ENCODE results near the gene POMGNT2. TPM values are rescaled to one million over a fixed set of nuclear protein-coding genes. Genes with fewer than 3 reads are reported as not detected.
A peak's percentile ranks its signal among the peaks of the same experiment; 100 is the strongest.

POMGNT2 gene
- total RNA-seq, 1 donor, result 9.3 TPM

DNA sequence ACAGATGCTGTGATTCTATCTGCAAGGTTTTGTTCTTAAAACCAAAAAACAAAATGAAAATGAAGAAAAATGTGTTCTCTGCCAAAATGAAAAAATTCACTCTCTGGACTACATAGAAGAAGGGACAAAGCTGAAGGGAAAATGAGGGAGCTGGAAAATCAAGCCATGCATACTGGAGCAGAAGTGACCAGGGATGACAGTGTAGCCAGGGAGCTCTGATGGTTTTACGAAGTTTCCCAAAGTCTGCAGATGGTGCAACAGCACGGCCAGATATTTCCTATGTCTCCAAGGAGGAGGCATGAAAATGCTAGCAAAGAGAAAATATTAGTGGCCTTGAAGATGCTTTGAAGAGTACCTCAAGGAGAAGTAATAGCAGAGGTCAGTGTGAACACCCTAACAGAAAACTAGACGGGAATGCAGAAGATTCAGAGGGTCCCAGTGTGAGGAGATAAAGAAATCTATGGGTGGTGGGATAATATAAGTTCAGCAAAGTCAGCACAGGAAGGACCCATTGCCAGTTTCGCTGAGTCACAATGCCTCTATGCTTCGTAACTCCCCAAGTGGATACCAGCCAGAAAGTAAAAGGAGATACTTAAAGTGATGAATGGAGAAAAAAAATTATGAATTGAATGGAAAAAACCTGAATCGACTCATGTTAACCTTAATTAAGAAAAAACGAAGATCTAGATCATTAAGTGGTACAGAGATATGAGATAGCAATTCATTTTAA, 39.0 kb upstream of the POMGNT2 start:
- H3K4me3 ChIP-seq (ENCODE audit: low read depth, low read length), result no peak overlapping the region

GRCh38 chr3:43142472-43142871, 36.6 kb upstream of the POMGNT2 start:
- TF ChIP-seq, protein P1, sequence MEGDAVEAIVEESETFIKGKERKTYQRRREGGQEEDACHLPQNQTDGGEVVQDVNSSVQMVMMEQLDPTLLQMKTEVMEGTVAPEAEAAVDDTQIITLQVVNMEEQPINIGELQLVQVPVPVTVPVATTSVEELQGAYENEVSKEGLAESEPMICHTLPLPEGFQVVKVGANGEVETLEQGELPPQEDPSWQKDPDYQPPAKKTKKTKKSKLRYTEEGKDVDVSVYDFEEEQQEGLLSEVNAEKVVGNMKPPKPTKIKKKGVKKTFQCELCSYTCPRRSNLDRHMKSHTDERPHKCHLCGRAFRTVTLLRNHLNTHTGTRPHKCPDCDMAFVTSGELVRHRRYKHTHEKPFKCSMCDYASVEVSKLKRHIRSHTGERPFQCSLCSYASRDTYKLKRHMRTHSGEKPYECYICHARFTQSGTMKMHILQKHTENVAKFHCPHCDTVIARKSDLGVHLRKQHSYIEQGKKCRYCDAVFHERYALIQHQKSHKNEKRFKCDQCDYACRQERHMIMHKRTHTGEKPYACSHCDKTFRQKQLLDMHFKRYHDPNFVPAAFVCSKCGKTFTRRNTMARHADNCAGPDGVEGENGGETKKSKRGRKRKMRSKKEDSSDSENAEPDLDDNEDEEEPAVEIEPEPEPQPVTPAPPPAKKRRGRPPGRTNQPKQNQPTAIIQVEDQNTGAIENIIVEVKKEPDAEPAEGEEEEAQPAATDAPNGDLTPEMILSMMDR (IDR thresholded peaks at IDR 0.05; ENCODE audit: insufficient read depth, low read length), result no peak
- DNase-seq (ENCODE audit: low read depth), result no peak

More for the DNA sequence above, 39.0 kb upstream of the POMGNT2 start:
- TF ChIP-seq, protein P1 (IDR thresholded peaks at IDR 0.05; ENCODE audit: insufficient read depth, low read length), result no peak
- peak; percentile 78 for DNase-seq (ENCODE audit: low read depth)

DNA sequence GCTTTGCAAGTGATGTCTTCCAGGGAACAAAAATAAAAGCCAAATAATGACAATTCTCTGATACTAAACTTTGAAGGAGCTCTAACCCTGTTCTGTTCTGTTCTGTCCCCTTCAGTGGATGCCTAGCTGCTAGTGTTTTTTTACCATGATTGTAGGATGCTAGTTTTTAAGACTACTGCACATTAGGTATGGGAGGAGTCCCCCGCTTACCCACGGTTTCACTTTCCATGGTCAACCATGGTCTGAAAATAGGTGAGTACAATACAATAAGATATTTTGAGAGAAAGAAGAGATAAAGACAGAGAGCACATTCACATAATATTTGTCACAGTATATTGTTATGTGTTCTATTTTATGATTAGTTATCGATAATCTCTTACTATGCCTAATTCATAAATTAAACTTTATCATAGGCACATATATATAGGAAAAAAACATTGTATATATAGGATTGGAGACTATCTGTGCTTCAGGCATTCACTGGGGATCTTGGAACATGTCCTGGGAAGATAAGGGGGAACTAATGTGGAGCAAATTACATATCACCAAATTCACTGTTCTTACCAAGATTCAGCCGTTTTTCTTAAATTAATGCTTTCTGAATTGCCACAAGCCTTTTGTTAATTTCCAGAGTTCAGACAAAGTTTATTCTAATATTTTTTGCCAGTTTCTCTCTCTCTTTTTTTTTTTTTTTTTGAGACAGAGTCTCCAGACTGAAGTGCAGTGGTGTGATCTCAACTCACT, 32.8 kb upstream of the POMGNT2 start:
- H3K4me3 ChIP-seq (ENCODE audit: low read depth, low read length), result no peak overlapping the region
- DNase-seq (ENCODE audit: low read depth), result no peak
- TF ChIP-seq, protein P1 (IDR thresholded peaks at IDR 0.05; ENCODE audit: insufficient read depth, low read length), result no peak

More at GRCh38 chr3:43142472-43142871, 36.6 kb upstream of the POMGNT2 start:
- H3K4me3 ChIP-seq (ENCODE audit: low read depth, low read length), result no peak overlapping the region

DNA sequence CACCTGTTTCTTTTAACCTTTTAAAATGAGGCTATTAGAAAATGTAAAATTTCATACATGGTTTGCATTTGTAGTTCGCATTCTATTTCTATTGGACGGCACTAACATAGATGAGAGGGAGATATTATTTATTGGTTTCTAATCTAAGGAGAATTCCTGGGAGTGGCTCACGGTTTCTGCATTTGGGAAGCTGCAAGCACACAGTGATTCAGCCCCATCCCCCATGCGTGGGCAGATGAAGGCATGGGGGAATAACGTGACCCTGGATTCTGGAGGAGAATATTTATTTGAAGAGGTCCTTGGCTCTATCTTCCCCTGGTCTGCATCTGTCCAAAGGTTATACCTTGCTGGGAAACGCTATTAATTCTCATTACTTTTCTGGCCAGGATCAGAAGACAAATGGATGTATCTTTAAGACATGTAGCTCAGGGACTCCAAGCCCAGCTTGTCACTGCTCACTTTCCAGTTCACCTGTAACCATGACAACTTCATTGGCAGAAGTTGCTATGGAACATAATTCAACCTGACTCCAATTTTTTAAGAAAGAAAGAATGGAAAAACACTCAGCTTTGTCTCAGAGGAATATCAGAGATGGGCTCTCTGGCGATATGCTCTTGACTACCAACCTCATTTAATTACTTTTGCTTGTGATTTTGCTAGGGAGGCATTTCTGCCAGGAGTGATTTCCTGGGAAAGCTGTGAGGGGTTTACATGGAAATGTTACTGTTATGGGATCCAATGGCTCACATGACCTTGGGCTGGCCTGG, 27.2 kb upstream of the POMGNT2 start:
- TF ChIP-seq, protein P1 (IDR thresholded peaks at IDR 0.05; ENCODE audit: insufficient read depth, low read length), result no peak
- DNase-seq (ENCODE audit: low read depth), result no peak
- no peak overlapping the region for H3K4me3 ChIP-seq (ENCODE audit: low read depth, low read length)

DNA sequence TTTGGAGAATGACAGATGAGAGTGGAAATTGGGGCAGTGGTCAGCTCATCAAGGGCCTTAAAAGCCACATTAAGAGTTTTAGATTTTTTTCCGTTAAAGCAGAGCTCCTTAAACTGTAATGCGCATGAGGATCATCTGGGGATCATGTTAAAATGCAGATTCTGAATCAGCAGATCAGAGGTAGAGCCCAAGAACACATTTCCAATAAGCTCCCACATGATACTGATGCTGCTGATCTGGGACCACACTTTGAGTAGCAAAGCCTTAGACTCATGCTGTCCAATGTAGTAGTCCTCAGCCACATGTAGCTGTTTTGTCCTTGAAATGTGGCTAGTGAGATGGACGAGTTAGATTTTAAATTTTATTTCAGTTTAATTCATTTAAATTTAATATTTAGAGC, 26.3 kb upstream of the POMGNT2 start:
- no peak for DNase-seq (ENCODE audit: low read depth)
- TF ChIP-seq, protein P1 (IDR thresholded peaks at IDR 0.05; ENCODE audit: insufficient read depth, low read length), result no peak

DNA sequence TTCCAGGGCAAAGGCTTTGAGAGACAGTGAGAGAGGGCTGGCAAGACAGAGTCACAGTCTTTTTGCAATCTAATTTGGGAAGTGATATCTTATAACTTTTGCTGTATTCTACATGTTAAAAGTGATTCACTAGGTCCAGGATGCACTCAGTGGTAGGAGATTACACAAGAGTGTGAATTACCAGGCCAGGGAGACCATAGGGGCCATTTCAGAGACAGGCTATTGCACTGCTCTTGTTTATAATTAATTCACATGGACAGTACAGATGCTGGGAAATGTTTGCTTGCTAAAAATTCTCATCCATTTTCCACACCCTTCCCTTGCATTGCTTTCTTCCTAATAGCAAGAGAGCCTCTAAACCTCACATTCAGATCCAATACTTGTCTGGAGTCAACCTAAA, 22.6 kb upstream of the POMGNT2 start:
- no peak for DNase-seq (ENCODE audit: low read depth)
- H3K4me3 ChIP-seq (ENCODE audit: low read depth, low read length), result no peak overlapping the region
- TF ChIP-seq, protein P1 (IDR thresholded peaks at IDR 0.05; ENCODE audit: insufficient read depth, low read length), result no peak

More for the DNA sequence above, 26.3 kb upstream of the POMGNT2 start:
- H3K4me3 ChIP-seq (ENCODE audit: low read depth, low read length), result no peak overlapping the region

Data from fibroblast of the aortic adventitia (primary cell).